Heart left ventricle (tissue), 16 donors: ENCODE data around the gene GRWD1. TPM values are rescaled to one million over a fixed set of nuclear protein-coding genes. Genes with fewer than 3 reads are reported as not detected.
A peak's percentile ranks its signal among the peaks of the same experiment; 100 is the strongest.

ENCODE experiments used
- ATAC-seq, 4 donors: fragments of 200-7000 bp; cut with Tn5 transposase; one replicate each; pipeline ENCODE4 v1.9.1; 2020 to 2022; ENCODE audit warnings: moderate library complexity in 4 of 4, mild to moderate bottlenecking in 3 of 4, moderate number of reproducible peaks in 1 of 4
- DNase-seq, 5 donors: peaks; one replicate each; pipeline ENCODE4 v3.0.0-alpha.2; 2020
- H3K27ac ChIP-seq, 12 donors: fragments of 200-600 bp; sonication (generic) in 4 of 12; one replicate each; pipeline versions ENCODE4 v1.5.0 to v1.8.0; 2016 to 2022; ENCODE audit warnings: mild to moderate bottlenecking in 2 of 12
- H3K27me3 ChIP-seq, 9 donors: fragments of 200-600 bp; sonication (generic) in 2 of 9; one replicate each; pipeline versions ENCODE4 v1.5.1 to v1.8.0; 2016 to 2022; ENCODE audit warnings: mild to moderate bottlenecking in 3 of 9
- H3K36me3 ChIP-seq, 9 donors: fragments of 200-600 bp; sonication (generic) in 2 of 9; one replicate each; pipeline versions ENCODE4 v1.5.0 to v1.8.0; 2018 to 2022; ENCODE audit warnings: mild to moderate bottlenecking in 2 of 9
- H3K4me1 ChIP-seq, 12 donors: fragments of 200-600 bp; sonication (generic) in 4 of 12; one replicate each; pipeline versions ENCODE4 v1.5.0 to v1.8.0; 2016 to 2022; ENCODE audit warnings: mild to moderate bottlenecking in 3 of 12
- H3K4me3 ChIP-seq, 12 donors: fragments of 200-600 bp; sonication (generic) in 4 of 12; one replicate each; pipeline versions ENCODE4 v1.5.0 to v1.8.0; 2017 to 2022; ENCODE audit warnings: mild to moderate bottlenecking in 9 of 12, moderate library complexity in 4 of 12
- H3K9me3 ChIP-seq, 12 donors: fragments of 200-600 bp; sonication (generic) in 4 of 12; one replicate each; pipeline versions ENCODE4 v1.5.0 to v1.8.0; 2016 to 2022; ENCODE audit warnings: mild to moderate bottlenecking in 1 of 12
- POLR2A ChIP-seq, 2 donors: fragments of 450-650 bp; IDR thresholded peaks; one replicate each; pipeline ENCODE4 v1.6.1; 2017; ENCODE audit warnings: antibody characterized with exemption in 2 of 2, mild to moderate bottlenecking in 2 of 2, moderate library complexity in 2 of 2
- WGBS, 4 donors: extraction: QIAGEN DNeasy Blood & Tissue Kit in 2 of 4; methylation state at CpG; one replicate each; pipeline versions ENCODE4 v1.1.5 to v1.1.7; 2013 to 2018; 5-methylcytosine and 5-hydroxymethylcytosine counted together
- intact Hi-C, 10 donors: fragments of 100-400 bp; cut with DNase I; formaldehyde crosslinking; loops; one replicate each; pipeline versions ENCODE4 v1.11.1 to v1.14.2; 2022
- polyA plus RNA-seq, 2 donors: library from polyadenylated mRNA; stranded (reverse); fragments of 200-250 nt; gene quantifications; one replicate each; pipeline ENCODE4 v1.2.3, GENCODE V29; 2013
- total RNA-seq, 9 donors: library from RNA; depleted of rRNA in 2 of 9; stranded (reverse); fragments of >200 nt in 2 of 9; fragmentation: NEBNext Ultra II Directional in 3 of 9; extraction: Animal tissue kit (Norgen Biotek cat#: 25700) in 3 of 9; gene quantifications; one replicate each; pipeline versions ENCODE4 v1.1.0 to v1.2.4, GENCODE V29; 2016 to 2023
- TF ChIP-seq, protein P1 (sequence below), 12 donors: fragments of 200-600 bp; sonication (generic) in 4 of 12; IDR thresholded peaks; one replicate each; pipeline versions ENCODE4 v1.5.0 to v1.8.0; 2018 to 2022; ENCODE audit warnings: antibody characterized with exemption in 12 of 12, mild to moderate bottlenecking in 5 of 12
- donor health status: ischemic (EF 13 %, LVEDD 7.1; RV severe dilation, severe dysfunction).
- donor health status: healthy with polysubstance abuse.
- donor health status: DM: no; HTN: yes; CAD: no.
- donor health status: DM: no; HTN: no; CAD: no.
- donor health status: ischemic (EF 25% LVEDD 6.9; RV normal size, moderate dysfunction).
- donor health status: ischemic (EF 25% LVEDD 5.7; RV mildly dilated, moderate dysfunction).
- donor health status: healthy.
- donor health status: DM: yes; HTN: yes; CAD: no.
- donor health status: ischemic (EF 35%, LVEDD 5.7; RV mildly dilated, moderate dysfunction).
- donor health status: nonischemic (EF 11% LVEDD 7.7; RV severe dilation, severe dysfunction).
- donor health status: DM: yes; HTN: yes; CAD: no.
- donor health status: PGD.
- donor health status: ischemic (EF 29% LVEDD 5.4; RV normal size, mild dysfunction).
- donor health status: nonischemic (EF 23%, LVEDD 6.1; RV moderate dilation, normal function).

GRWD1 gene
- total and polyA plus RNA-seq, 11 donors = 5.1 to 35.4 (median 19.0) TPM

- H3K36me3 ChIP-seq = no peaks in the 10 kb centered on the region
- H3K27ac ChIP-seq = peak overlapping the region in 1 of 12 donors; percentile 59
- DNase-seq (peak in 1 of 5 donors; percentile 32), ATAC-seq (peak in 3 of 4 donors; percentile 43 to 74 (median 57))
- no peaks in the 10 kb centered on the region for H3K27me3 ChIP-seq
- TF ChIP-seq, protein P1, sequence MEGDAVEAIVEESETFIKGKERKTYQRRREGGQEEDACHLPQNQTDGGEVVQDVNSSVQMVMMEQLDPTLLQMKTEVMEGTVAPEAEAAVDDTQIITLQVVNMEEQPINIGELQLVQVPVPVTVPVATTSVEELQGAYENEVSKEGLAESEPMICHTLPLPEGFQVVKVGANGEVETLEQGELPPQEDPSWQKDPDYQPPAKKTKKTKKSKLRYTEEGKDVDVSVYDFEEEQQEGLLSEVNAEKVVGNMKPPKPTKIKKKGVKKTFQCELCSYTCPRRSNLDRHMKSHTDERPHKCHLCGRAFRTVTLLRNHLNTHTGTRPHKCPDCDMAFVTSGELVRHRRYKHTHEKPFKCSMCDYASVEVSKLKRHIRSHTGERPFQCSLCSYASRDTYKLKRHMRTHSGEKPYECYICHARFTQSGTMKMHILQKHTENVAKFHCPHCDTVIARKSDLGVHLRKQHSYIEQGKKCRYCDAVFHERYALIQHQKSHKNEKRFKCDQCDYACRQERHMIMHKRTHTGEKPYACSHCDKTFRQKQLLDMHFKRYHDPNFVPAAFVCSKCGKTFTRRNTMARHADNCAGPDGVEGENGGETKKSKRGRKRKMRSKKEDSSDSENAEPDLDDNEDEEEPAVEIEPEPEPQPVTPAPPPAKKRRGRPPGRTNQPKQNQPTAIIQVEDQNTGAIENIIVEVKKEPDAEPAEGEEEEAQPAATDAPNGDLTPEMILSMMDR (IDR thresholded peaks at IDR 0.05) = no peak
- TF ChIP-seq POLR2A (IDR thresholded peaks at IDR 0.05) = no peak
- H3K4me3 ChIP-seq = peak overlapping the region in 1 of 12 donors; percentile 29
- H3K4me1 ChIP-seq = peaks cover 0 to 11% (median 0%) of the 10 kb centered on the region in 12 donors
- H3K9me3 ChIP-seq = no peaks in the 10 kb centered on the region
- 35 to 36% (median 36%) methylated on average over 8 of the region's 8 CpGs for WGBS, 4 donors
- intact Hi-C loops = no loop called here
These were observed 21.0 kb upstream of the GRWD1 start for GRCh38 chr19:48424694-48425219.

DNA sequence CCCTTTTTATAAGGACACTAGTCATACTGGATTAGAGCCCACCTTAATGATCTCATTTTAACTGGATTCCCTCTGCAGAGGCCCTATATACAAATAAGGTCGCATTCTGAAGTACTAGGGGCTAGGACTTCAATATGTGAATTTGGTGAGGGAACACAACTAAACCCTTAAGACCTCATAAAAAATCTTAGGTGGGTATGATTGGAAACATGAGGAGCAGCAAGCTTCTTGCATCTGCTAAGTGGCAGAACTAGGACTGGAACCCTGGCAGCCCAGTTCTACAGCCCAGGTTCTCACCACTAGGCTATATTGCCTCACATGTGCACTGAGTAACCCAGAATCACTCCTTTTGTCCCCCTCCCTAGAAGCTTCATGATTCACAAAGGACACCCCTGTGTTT, 17.1 kb upstream of the GRWD1 start:
- no peak overlapping the region for H3K27ac ChIP-seq
- H3K9me3 ChIP-seq = no peaks in the 10 kb centered on the region
- H3K27me3 ChIP-seq = no peaks in the 10 kb centered on the region
- intact Hi-C loops = no loop called here
- TF ChIP-seq, protein P1 (IDR thresholded peaks at IDR 0.05) = no peak
- no peak for TF ChIP-seq POLR2A (IDR thresholded peaks at IDR 0.05)
- DNase-seq (no peak), ATAC-seq (no peak)
- H3K4me1 ChIP-seq = peaks cover 0 to 11% (median 0%) of the 10 kb centered on the region in 12 donors
- H3K4me3 ChIP-seq = no peak overlapping the region
- WGBS, 4 donors = 92 to 100% (median 97%) methylated on average over 1 of the region's 1 CpG
- no peaks in the 10 kb centered on the region for H3K36me3 ChIP-seq

DNA sequence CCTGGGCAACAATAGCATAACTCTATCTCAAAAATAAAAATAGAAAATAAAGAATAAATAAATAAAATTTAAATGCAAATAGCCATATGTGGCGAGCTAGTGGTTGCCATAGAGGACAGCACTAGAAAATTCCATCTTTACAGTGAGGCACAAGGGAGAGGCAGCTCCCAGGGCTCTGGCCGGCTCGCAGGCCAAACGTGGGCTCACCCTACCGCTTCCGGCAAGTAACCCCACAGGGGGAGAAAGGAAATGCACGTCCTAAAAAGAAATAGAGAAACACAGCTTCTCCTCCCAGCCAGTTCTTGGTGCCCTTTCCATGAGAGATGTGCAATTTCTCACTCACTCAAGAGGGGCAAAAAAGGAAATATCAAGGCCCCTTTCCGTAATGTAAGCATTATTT, 12.4 kb upstream of the GRWD1 start:
- TF ChIP-seq POLR2A (IDR thresholded peaks at IDR 0.05) = no peak
- TF ChIP-seq, protein P1 (IDR thresholded peaks at IDR 0.05) = no peak
- Histone ChIP-seq H3K4me1 (no peaks in the 10 kb centered on the region), H3K36me3 (no peaks in the 10 kb centered on the region), H3K27me3 (peaks cover 0 to 10% (median 0%) of the 10 kb centered on the region in 9 donors), H3K4me3 (no peak overlapping the region), H3K27ac (no peak overlapping the region), H3K9me3 (no peaks in the 10 kb centered on the region)
- ATAC-seq = no peak
- intact Hi-C loops = loop anchor here in 1 of 10 donors (10.0 kb wide), 1 partner anchor 89 kb away; no protein-coding TSS in a partner anchor
- DNase-seq = no peak
- WGBS, 4 donors = 64 to 69% (median 66%) methylated on average over 8 of the region's 8 CpGs

GRCh38 chr19:48436586-48436985, 9.2 kb upstream of the GRWD1 start:
- intact Hi-C loops = loop anchor here in 1 of 10 donors (10.0 kb wide), 1 partner anchor 92 kb away; no protein-coding TSS in a partner anchor

More at GRCh38 chr19:48436586-48436985, 9.2 kb upstream of the GRWD1 start:
- no peaks in the 10 kb centered on the region for H3K4me1 ChIP-seq
- no peak overlapping the region for H3K4me3 ChIP-seq
- peaks cover 0 to 25% (median 3%) of the 10 kb centered on the region in 9 donors for H3K27me3 ChIP-seq
- no peak for TF ChIP-seq POLR2A (IDR thresholded peaks at IDR 0.05)
- TF ChIP-seq, protein P1 (IDR thresholded peaks at IDR 0.05) = no peak
- DNase-seq = no peak
- H3K27ac ChIP-seq = no peak overlapping the region
- no peaks in the 10 kb centered on the region for H3K36me3 ChIP-seq
- ATAC-seq = no peak
- 86 to 93% (median 90%) methylated on average over 5 of the region's 5 CpGs for WGBS, 4 donors
- H3K9me3 ChIP-seq = no peaks in the 10 kb centered on the region
